AG10803 (cell line): ENCODE results near the gene FOLR3.

ENCODE experiments used
- DNase-seq: peaks from one replicate; pipeline ENCODE4 v3.0.0; 2010; ENCODE audit warnings: low read depth
- H3K4me3 ChIP-seq: 2 replicates; pipeline ENCODE4 v1.5.1; 2011; ENCODE audit warnings: mild to moderate bottlenecking, low read length, control low read depth
- TF ChIP-seq, protein P1 (sequence below): conservative IDR thresholded peaks from 2 replicates; pipeline ENCODE4 v1.5.1; 2011; ENCODE audit warnings: mild to moderate bottlenecking, low read length, control low read depth, inconsistent platforms

Gene FOLR3

DNA sequence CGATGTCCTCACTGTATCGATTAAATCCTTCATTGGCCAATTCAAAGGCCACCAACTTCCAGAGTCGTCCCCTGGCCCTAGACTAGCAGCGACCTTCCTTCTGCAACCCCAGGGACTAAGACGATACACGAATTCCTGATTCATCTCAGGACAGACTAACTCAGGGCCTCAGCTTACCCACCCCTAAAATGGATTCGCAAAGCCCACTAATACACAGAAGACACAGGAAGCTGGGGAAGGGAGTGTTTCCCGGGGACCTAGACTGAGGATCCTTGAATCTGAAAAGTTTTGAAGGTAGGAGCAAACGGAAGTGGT, 32.9 kb upstream of the FOLR3 start:
- no peak for DNase-seq
- H3K4me3 ChIP-seq = peak overlapping the region; percentile 95
- TF ChIP-seq, protein P1, sequence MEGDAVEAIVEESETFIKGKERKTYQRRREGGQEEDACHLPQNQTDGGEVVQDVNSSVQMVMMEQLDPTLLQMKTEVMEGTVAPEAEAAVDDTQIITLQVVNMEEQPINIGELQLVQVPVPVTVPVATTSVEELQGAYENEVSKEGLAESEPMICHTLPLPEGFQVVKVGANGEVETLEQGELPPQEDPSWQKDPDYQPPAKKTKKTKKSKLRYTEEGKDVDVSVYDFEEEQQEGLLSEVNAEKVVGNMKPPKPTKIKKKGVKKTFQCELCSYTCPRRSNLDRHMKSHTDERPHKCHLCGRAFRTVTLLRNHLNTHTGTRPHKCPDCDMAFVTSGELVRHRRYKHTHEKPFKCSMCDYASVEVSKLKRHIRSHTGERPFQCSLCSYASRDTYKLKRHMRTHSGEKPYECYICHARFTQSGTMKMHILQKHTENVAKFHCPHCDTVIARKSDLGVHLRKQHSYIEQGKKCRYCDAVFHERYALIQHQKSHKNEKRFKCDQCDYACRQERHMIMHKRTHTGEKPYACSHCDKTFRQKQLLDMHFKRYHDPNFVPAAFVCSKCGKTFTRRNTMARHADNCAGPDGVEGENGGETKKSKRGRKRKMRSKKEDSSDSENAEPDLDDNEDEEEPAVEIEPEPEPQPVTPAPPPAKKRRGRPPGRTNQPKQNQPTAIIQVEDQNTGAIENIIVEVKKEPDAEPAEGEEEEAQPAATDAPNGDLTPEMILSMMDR = no peak

DNA sequence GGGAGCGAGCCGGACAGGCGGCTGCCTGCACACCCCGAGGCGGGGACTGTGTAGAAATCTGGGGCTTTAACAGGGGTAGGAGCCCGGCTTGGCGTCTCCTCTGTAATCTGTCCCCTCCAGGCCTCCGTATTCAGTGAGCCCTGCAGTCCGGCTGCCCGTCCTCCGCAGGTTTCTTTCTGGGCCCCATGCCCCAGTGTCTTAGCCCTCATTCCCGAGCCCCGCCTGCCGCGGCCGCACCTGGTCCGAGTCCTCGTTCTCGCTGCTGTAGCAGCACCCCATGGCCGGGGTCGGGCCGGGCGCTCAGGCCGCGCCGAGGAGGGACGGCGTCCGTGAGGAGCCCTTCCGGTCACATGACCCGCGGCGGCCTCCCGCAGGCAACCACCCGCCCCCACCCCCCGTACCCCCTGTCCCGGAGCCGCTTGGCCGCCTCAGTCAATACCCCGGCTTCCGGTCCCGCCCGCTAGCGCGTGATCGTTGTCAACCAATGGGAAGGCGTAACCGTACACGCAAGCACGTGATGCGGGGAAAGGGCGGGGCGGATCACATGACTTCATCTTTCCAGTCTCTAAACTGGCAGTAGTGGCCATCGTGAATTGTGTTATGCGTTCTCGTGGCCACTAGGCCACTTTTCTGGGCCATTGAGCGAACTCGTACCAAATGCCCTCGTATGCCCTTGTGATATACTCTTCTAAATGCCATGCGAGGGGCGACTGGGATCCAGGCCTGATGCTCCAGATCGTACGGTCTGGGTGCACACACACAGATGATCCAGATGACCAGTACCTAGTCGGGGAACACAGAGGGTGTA, 32.4 kb upstream of the FOLR3 start, which contains the start of gene LAMTOR1:
TSS of gene LAMTOR1 (minus strand) at position 352 of the 808 bp plus-strand sequence. CDS start at position 279, 73 bp downstream.
- TF ChIP-seq, protein P1 = peak; percentile 50
- H3K4me3 ChIP-seq = peak within 1 kb of the TSS; percentile 95
- DNase-seq = peak; percentile 99

DNA sequence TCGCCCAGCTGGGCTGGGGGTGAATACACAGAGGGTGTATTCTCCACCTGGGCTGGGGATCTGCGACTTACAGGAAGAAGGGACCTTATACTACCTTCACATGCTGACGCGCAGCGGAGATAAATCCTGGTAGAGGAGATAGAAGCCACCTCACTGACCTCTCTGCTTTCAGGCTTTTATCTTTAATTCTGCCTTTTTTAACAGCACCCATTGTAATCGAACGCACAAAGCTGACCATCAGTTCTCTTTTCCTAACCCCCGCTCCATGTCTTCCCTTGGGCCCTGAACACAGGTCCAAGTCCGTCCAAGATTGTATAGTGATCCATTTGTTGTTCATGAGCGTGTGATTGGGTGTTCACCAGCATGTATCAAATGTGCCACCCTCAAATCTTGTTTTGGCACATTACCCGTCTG, 31.8 kb upstream of the FOLR3 start:
- no peak for DNase-seq
- TF ChIP-seq, protein P1 = no peak
- peak overlapping the region; percentile 57 for H3K4me3 ChIP-seq

DNA sequence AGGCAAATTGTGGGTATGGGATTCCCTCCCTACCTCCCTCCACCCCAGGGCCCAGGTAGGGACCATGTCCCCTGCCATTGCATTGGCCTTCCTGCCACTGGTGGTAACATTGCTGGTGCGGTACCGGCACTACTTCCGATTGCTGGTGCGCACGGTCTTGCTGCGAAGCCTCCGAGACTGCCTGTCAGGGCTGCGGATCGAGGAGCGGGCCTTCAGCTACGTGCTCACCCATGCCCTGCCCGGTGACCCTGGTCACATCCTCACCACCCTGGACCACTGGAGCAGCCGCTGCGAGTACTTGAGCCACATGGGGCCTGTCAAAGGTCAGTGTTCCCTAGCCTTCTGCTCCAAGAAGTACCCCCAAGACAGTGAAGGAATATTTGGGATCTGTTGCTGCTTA, 29.6 kb upstream of the FOLR3 start, which contains the start of gene TOMT:
TSS of gene TOMT (plus strand) at position 37 of the 400 bp plus-strand sequence. CDS start at position 65, 28 bp downstream.
- TF ChIP-seq, protein P1 = no peak
- no peak for DNase-seq
- H3K4me3 ChIP-seq = no peak within 1 kb of the TSS

DNA sequence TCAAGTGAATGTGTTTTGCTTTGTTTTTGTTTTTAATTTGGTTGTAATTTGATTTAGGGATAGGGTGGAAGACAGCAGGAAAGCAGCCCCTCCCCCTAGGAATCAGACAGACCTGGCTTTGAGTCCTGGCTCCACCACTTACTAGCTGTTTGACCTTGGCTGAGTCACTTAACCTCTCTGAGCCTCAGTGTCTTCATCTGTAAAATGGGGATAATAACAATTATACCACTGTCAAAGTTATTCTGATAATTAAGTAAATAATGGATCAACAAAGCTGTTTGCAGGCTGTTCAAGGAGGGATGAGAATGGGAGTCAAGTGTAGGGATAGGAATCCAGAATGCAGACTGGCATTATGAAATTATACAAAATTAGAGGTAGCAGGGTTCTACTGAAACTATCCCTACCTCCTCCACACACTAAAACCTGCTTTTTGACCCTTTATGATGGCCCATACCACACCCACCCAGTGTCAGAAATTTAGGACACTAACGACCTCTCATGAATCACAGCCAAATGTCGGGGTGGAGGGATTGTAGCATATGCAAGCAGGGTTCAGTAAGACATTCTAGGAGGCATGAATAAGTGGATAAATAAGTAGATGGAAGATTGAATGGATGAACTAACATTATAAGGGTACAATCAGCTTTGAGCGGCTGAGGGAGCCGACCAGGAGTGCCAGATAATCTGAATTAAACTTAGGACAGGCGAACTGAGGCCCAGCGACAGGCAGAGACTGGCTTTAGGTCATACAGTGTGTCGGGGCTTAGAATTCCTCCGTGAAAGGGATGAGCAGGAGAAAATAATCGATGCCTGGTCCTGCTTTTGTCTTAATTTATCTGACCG, 24.0 kb upstream of the FOLR3 start:
- peak overlapping the region; percentile 87 for H3K4me3 ChIP-seq
- TF ChIP-seq, protein P1 = no peak
- no peak for DNase-seq

DNA sequence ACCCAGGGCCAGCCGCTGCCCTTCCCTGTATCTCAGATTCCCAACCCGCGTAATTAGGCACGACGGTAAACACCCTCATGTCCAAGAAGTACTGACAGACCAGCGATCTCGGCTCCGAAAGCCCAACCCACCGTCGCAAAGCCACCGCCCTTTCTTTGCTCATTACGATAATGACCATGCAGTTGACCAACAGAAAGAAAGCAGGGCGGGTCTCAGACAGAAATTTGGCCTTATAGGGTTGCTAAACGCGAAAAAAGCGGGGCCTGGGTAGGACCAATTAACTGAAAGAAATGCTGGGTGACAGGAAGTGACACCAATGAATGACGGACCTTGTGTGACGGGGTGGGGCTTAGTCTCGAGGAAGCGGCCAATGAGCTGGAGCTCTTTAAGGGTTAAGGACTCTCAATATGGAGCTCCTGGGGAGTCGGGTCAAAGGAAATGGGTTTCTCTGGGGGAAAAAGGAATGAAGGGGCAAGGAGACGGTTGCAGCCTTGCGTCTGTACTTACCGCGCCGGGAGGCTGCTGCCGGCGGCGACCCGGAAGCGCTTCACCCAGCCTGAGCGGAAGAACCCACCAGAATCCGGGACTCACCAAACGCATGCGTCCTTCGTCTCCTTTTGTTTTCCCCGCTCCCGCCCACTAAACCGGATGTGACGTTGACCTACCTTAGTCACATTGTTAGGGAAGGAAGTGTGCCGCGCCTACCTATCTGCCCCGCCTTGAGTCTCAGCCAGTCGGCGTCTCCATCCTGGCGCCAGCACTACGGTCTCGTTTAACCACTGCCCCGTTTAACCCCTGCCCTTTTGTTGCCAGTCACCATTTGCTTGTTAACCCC, 23.2 kb upstream of the FOLR3 start, which contains the start of gene ANAPC15:
TSS of gene ANAPC15 (minus strand) at position 553 of the 835 bp plus-strand sequence. CDS start 1,419 bp downstream, outside the sequence.
- TF ChIP-seq, protein P1 = no peak
- DNase-seq = peak; percentile 99
- peak within 1 kb of the TSS; percentile 87 for H3K4me3 ChIP-seq
